Jurkat, Clone E6-1 (cell line): ENCODE measurements around the gene SRPK1.

Source experiments
- DNase-seq: peaks from one replicate; pipeline ENCODE4 v3.0.0-alpha.2; 2011; ENCODE audit warnings: low read depth, low spot score
- H3K4me3 ChIP-seq: 2 replicates; pipeline ENCODE4 v1.5.1; 2011; ENCODE audit warnings: mild to moderate bottlenecking, low read length, control low read depth, moderate library complexity

Gene SRPK1

GRCh38 chr6:35794536-35795452 lies 126.1 kb downstream of the SRPK1 start:
- no peak overlapping the region for H3K4me3 ChIP-seq
- DNase-seq, result no peak

- no peak for DNase-seq
Measured at GRCh38 chr6:35790683-35791082, 130.2 kb downstream of the SRPK1 start.

GRCh38 chr6:35788423-35788982 lies 132.4 kb downstream of the SRPK1 start:
- DNase-seq, result no peak
- no peak overlapping the region for H3K4me3 ChIP-seq

More at GRCh38 chr6:35790683-35791082, 130.2 kb downstream of the SRPK1 start:
- H3K4me3 ChIP-seq, result no peak overlapping the region

- no peak overlapping the region for H3K4me3 ChIP-seq
- no peak for DNase-seq
Measured at GRCh38 chr6:35787266-35788218, 133.4 kb downstream of the SRPK1 start.

- DNase-seq, result no peak
- H3K4me3 ChIP-seq, result no peak overlapping the region
Measured at GRCh38 chr6:35786810-35787209, 134.1 kb downstream of the SRPK1 start.

- H3K4me3 ChIP-seq, result no peak overlapping the region
- DNase-seq, result no peak
Measured at GRCh38 chr6:35786272-35786671, 134.6 kb downstream of the SRPK1 start.

GRCh38 chr6:35784200-35784599 lies 136.7 kb downstream of the SRPK1 start:
- DNase-seq, result no peak

More at GRCh38 chr6:35784200-35784599, 136.7 kb downstream of the SRPK1 start:
- H3K4me3 ChIP-seq, result no peak overlapping the region
